HG02678 (cell line): ENCODE data around the gene YKT6.
"Not testable (repeated sequence)": the region's sequence is repeated elsewhere in the genome, so short reads cannot be mapped to it uniquely, and the experiment has no call there.

Source experiments
- ATAC-seq: cut with Tn5 transposase; IDR thresholded peaks from one replicate; pipeline ENCODE4 v1.9.1; 2021; ENCODE audit warnings: mild to moderate bottlenecking, moderate library complexity; ENCODE audit not compliant: unreplicated experiment

The YKT6 gene

GRCh38 chr7:44191171-44191570 is 9.6 kb upstream of the YKT6 start:
- no peak for ATAC-seq

- ATAC-seq, result no peak
These were observed 7.6 kb upstream of the YKT6 start for GRCh38 chr7:44193011-44193802.

DNA sequence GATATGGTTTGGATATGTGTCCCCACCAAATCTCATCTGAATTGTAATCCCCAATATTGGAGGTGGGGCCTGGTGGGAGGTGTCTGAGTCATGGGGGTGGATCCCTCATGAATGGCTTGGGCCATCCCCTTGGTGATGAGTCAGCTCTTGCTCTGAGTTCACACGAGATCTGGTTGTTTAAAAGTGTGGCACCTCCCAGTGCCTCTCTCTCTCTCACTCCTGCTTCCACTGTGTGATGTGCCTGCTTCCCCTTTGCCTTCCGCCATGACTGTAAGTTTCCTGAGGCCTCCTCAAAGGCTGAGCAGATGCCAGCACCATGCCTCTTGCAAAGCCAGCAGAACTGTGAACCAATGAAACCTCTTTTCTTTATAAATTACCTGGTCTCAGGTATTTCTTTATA is 6.7 kb upstream of the YKT6 start:
- no peak for ATAC-seq

- no peak for ATAC-seq
These were observed 6.1 kb upstream of the YKT6 start for GRCh38 chr7:44194562-44195145.

DNA sequence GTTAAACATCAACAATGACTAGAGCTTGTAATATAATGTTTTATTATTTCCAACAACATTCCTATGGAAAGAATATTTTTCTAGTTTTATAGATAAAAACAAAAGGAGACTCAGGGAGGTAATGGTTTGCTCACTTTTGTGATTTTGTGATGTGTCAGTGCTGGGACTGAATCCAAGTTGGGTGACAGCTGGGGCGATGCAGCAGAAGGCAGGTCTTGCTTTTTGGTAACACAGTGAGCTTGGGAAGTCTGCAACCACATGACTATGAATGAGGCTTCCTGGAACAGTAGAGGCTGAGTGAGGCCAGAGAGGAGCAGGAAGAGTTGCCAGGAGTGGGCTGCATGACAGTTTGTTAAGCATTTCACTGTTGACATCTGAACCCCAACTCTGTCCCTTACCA is 4.9 kb upstream of the YKT6 start:
- no peak for ATAC-seq

- ATAC-seq, result no peak
These were observed 4.3 kb upstream of the YKT6 start for GRCh38 chr7:44196450-44196872.

- no peak for ATAC-seq
These were observed 3.3 kb upstream of the YKT6 start for GRCh38 chr7:44197474-44197873.

DNA sequence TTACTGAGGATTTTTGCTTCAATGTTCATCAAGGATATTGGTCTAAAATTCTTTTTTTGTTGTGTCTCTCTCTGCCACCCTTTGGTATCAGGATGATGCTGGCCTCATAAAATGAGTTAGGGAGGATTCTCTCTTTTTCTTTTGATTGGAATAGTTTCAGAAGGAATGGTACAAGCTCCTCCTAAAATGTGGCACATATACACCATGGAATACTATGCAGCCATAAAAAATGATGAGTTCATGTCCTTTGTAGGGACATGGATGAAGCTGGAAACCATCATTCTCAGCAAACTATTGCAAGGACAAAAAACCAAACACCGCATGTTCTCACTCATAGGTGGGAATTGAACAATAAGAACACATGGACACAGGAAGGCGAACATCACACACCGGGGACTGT is 615 bp upstream of the YKT6 start:
- ATAC-seq, result not testable (repeated sequence)

- ATAC-seq, result no peak
These were observed 1.0 kb downstream of the YKT6 start for GRCh38 chr7:44201813-44202212.

GRCh38 chr7:44206008-44206407 is 5.2 kb downstream of the YKT6 start:
- ATAC-seq, result no peak

GRCh38 chr7:44208085-44208484 is 7.3 kb downstream of the YKT6 start:
- ATAC-seq, result no peak

- no peak for ATAC-seq
These were observed 9.3 kb downstream of the YKT6 start for GRCh38 chr7:44210107-44210506.

GRCh38 chr7:44211126-44211675 is 10.4 kb downstream of the YKT6 start:
- no peak for ATAC-seq

GRCh38 chr7:44212018-44212417 is 11.2 kb downstream of the YKT6 start:
- ATAC-seq, result no peak

DNA sequence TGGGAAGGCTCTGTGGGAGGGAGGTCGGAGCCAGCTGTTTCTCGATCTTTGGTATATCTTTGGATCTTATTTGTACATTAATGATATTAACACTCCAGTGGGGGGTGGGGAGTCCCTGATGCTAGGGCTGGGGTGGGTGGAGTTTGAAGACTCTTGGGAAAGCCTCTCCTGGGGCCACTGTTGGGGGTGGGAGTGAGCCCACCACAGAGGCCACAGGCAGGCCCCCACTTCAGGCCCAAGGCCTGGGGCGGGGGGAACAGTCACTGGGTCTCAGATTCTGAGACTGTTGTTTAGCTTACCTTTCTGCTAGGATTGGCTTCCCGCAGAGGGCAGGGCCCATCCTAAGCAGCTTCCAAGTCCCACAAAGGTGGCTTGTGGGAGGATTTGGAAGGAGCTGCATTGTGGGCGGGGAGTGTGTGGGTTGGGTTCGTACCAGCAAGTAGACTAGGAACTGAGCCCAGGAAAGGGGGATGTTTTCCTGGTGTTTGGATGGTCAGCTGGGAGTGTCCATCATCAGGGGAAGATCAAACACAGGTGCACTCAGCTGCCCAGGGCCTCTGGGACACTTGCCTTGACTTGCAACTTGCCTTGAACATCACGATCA is 11.9 kb downstream of the YKT6 start:
- no peak for ATAC-seq

GRCh38 chr7:44213206-44213876 is 12.6 kb downstream of the YKT6 start:
- ATAC-seq, result no peak

- no peak for ATAC-seq
These were observed 13.2 kb downstream of the YKT6 start for GRCh38 chr7:44213877-44214388.

GRCh38 chr7:44215531-44215930 is 14.8 kb downstream of the YKT6 start:
- ATAC-seq, result no peak

- no peak for ATAC-seq
These were observed 15.2 kb downstream of the YKT6 start for GRCh38 chr7:44216019-44216418.

- ATAC-seq, result no peak
These were observed 15.9 kb downstream of the YKT6 start for GRCh38 chr7:44216521-44217222.
